K562 (cell line): ENCODE results near the gene GARNL3. TPM values are rescaled to one million over a fixed set of nuclear protein-coding genes. Genes with fewer than 3 reads are reported as not detected.

Experiments used
- ATAC-seq: fragments of 200-7000 bp; cut with Tn5 transposase; 3 replicates; pipeline ENCODE4 v1.9.1; 2020; ENCODE audit warnings: moderate library complexity
- BruUV-seq: library from RNA; stranded (reverse); fragments of 400-500 nt; replicated peaks from 2 replicates; lab custom pipeline; 2021; lab: Mats Ljungman, UMichigan
- CTCF ChIA-PET: fragments of 300-600 bp; formaldehyde crosslinking; extraction: SDS; loops from one replicate; lab custom pipeline; 2021; ENCODE audit warnings: low intra/inter-chr PET ratio; lab: Yijun Ruan, JAX
- POLR2A ChIA-PET: fragments of 300-600, 350-650 bp; sonication (Branson Sonifier 250); formaldehyde crosslinking; extraction: SDS; loops from one replicate; lab custom pipeline; 2021; ENCODE audit warnings: antibody characterized with exemption, inconsistent platforms; lab: Yijun Ruan, JAX
- DNase-seq, 4 experiments: peaks; one replicate each; pipeline versions ENCODE4 v3.0.0 to v3.0.0-alpha.2; 2011 to 2018; ENCODE audit warnings: low spot score in 3 of 4, mixed read lengths in 3 of 4; ENCODE audit errors: extremely low read depth in 1 of 4
- FAIRE-seq: peaks from 2 replicates; lab custom pipeline; 2011; peaks lifted over from hg19 to GRCh38; lab: Jason Lieb, UNC
- H2AFZ ChIP-seq: 2 replicates; pipeline ENCODE4 v1.6.0; 2011; ENCODE audit warnings: low read depth, low read length, control low read depth, inconsistent platforms
- H3K27ac ChIP-seq: fragments of 200-600 bp; 3 replicates; pipeline ENCODE4 v1.8.0; 2011; ENCODE audit warnings: low read depth, mild to moderate bottlenecking, control low read depth, inconsistent platforms, low read length, moderate library complexity, mixed read lengths; ENCODE audit errors: extremely low read depth
- H3K27me3 ChIP-seq, 2 experiments: fragments of 300-600 bp in 1 of 2; 2 replicates in 1 of 2; 3 replicates in 1 of 2; pipeline versions ENCODE4 v1.6.0 to v1.8.0; 2011; ENCODE audit warnings: inconsistent platforms in 2 of 2, low read length in 2 of 2, mild to moderate bottlenecking in 1 of 2, mixed read lengths in 1 of 2, moderate library complexity in 1 of 2; ENCODE audit not compliant: control insufficient read depth in 2 of 2, insufficient read depth in 2 of 2
- H3K36me3 ChIP-seq: fragments of 300-600 bp; 3 replicates; pipeline ENCODE4 v1.8.0; 2011; ENCODE audit warnings: mild to moderate bottlenecking, low read length, inconsistent platforms; ENCODE audit not compliant: control insufficient read depth, insufficient read depth
- H3K4me1 ChIP-seq, 2 experiments: fragments of 200-600 bp in 1 of 2; replicated peaks in 1 of 2; 2 replicates in 1 of 2; 3 replicates in 1 of 2; pipeline versions ENCODE4 v1.5.1 to v1.8.0; 2011; ENCODE audit warnings: inconsistent platforms in 2 of 2, low read length in 2 of 2, mild to moderate bottlenecking in 1 of 2, mixed read lengths in 1 of 2, moderate library complexity in 1 of 2; ENCODE audit not compliant: control insufficient read depth in 2 of 2, insufficient read depth in 2 of 2
- H3K4me2 ChIP-seq: 2 replicates; pipeline ENCODE4 v1.6.1; 2011; ENCODE audit warnings: low read length, control low read depth, inconsistent platforms, mixed read lengths; ENCODE audit not compliant: insufficient read depth
- H3K4me3 ChIP-seq: fragments of 200-600 bp; sonication (generic), shearing (Covaris generic); 2 replicates; pipeline ENCODE4 v1.5.1; 2016; ENCODE audit warnings: control low read depth, inconsistent platforms
- H3K79me2 ChIP-seq: fragments of 200-600 bp; 3 replicates; pipeline ENCODE4 v1.8.0; 2011; ENCODE audit warnings: low read length, inconsistent platforms; ENCODE audit not compliant: control insufficient read depth, insufficient read depth
- H3K9ac ChIP-seq, 2 experiments: 2 replicates each; pipeline versions ENCODE4 v1.6.0 to v1.6.1; 2011; ENCODE audit warnings: low read depth in 2 of 2, low read length in 2 of 2, control low read depth in 1 of 2, inconsistent platforms in 1 of 2, mild to moderate bottlenecking in 1 of 2, mixed read lengths in 1 of 2; ENCODE audit not compliant: insufficient read depth in 1 of 2
- H3K9me1 ChIP-seq: one replicate; pipeline ENCODE4 v1.6.0; 2011; ENCODE audit warnings: inconsistent platforms, mild to moderate bottlenecking, low read length, moderate library complexity; ENCODE audit not compliant: control insufficient read depth, insufficient read depth
- H3K9me3 ChIP-seq: replicated peaks from 2 replicates; pipeline ENCODE4 v1.5.1; 2011; ENCODE audit warnings: low read depth, low read length, inconsistent platforms; ENCODE audit not compliant: control insufficient read depth, insufficient read depth
- H4K20me1 ChIP-seq: replicated peaks from 2 replicates; pipeline ENCODE4 v1.6.1; 2011; ENCODE audit warnings: low read length, inconsistent platforms, mixed read lengths; ENCODE audit not compliant: control insufficient read depth, insufficient read depth
- CHAMP1 ChIP-seq: fragments of 450-650 bp; IDR thresholded peaks from 2 replicates; pipeline ENCODE4 v1.6.1; 2016; ENCODE audit warnings: mild to moderate bottlenecking
- NRF1 ChIP-seq, 2 experiments: fragments of 450-650 bp; IDR thresholded peaks in 1 of 2; conservative IDR thresholded peaks in 1 of 2; 2 replicates each; pipeline ENCODE4 v1.6.1; 2014; ENCODE audit warnings: mild to moderate bottlenecking in 2 of 2
- OTX1 ChIP-seq: fragments of 450-650 bp; formaldehyde crosslinking; IDR thresholded peaks from 2 replicates; pipeline ENCODE4 v1.4.0; 2022; ENCODE audit warnings: mild to moderate bottlenecking
- WGBS: fragments of 100-300 bp; shearing (Covaris generic); methylation state at CpG from one replicate; pipeline ENCODE4 v1.1.6; 2016; ENCODE audit warnings: low coverage, mixed read lengths; ENCODE audit not compliant: insufficient coverage; ENCODE audit errors: missing lambda C conversion rate; 5-methylcytosine and 5-hydroxymethylcytosine counted together
- in situ Hi-C: fragments of 300-500 bp; cut with MboI; formaldehyde crosslinking; loops from 4 replicates; pipeline ENCODE4 v1.15.0; 2018; ENCODE audit warnings: inconsistent platforms, mixed read lengths
- intact Hi-C: fragments of 100-400 bp; cut with micrococcal nuclease; formaldehyde crosslinking; loops from 2 replicates; pipeline ENCODE4 v1.14.2; 2022
- polyA plus RNA-seq, 8 experiments: library from polyadenylated mRNA; depleted of rRNA in 4 of 8; stranded (reverse) in 5 of 8; unstranded in 3 of 8; fragments of >200 nt; fragmentation: Nextera tagmentation in 2 of 8; fragmentation: Illumina TruSeq in 1 of 8; extraction: Ambion mirVana in 2 of 8; extraction: Trizol in 1 of 8; gene quantifications; 2 replicates each; pipeline versions ENCODE4 v1.2.1 to v1.2.3, GENCODE V29; 2011 to 2014; ENCODE audit warnings: inconsistent platforms in 1 of 8, missing spikeins in 1 of 8
- total RNA-seq, 7 experiments: library from RNA; depleted of rRNA in 6 of 7; stranded (reverse); fragments of >200 nt in 6 of 7; fragmentation: Illumina TruSeq in 2 of 7; extraction: Trizol in 2 of 7; gene quantifications; 2 replicates each; pipeline versions ENCODE4 v1.2.1 to v1.2.3, GENCODE V29; 2011 to 2021; ENCODE audit warnings: low replicate concordance in 1 of 7

The GARNL3 gene
- total and polyA plus RNA-seq, 9 of the 15 experiments (the other 6 are each of a cell fraction or from before 2014, with no cell fraction given) = 0.35 to 2.7 (median 1.6) TPM

GRCh38 chr9:127300886-127301447 is 36.4 kb downstream of the GARNL3 start:
- in situ Hi-C loops = no loop called here
- FAIRE-seq = no peak
- BruUV-seq = no TSS peak

More at GRCh38 chr9:127300886-127301447, 36.4 kb downstream of the GARNL3 start:
- Histone ChIP-seq H3K36me3 (no peaks in the 10 kb centered on the region), H3K27ac (no peak overlapping the region), H3K4me2 (no peak overlapping the region), H3K4me1 (no peaks in the 10 kb centered on the region), H3K9ac (no peak overlapping the region), H4K20me1 (no peaks in the 10 kb centered on the region), H3K9me3 (no peaks in the 10 kb centered on the region), H3K4me3 (no peak overlapping the region), H3K27me3 (peaks cover 2 to 10% of the 10 kb centered on the region in 2 experiments; a peak in 2 of 5 replicates), H3K79me2 (no peaks in the 10 kb centered on the region), H2AFZ (0 out of 2 replicates have a peak overlapping the region, but pooled peaks have one; percentile 44), H3K9me1 (no peaks in the 10 kb centered on the region)
- TF ChIP-seq OTX1 (CRISPR knock-in tag) (no peak), CHAMP1 (no peak), NRF1 (conservative IDR thresholded peaks at IDR 0.05 in 1 of 2, IDR thresholded peaks at IDR 0.05 in 1 of 2) (peak in 1 of 2 experiments; percentile 21; a peak in 1 of 4 replicates)
- 34% methylated on average over 3 of the region's 3 CpGs for WGBS
- ATAC-seq = no peak
- no peak for DNase-seq
- ChIA-PET POLR2A (interaction anchor here (0.8 to 1.1 kb wide), 2 partner anchors 12 to 22 kb away, joined by 3 read pairs; no protein-coding TSS in a partner anchor), CTCF (no interaction called here)
- intact Hi-C loops = no loop called here
